Astrocyte (in vitro differentiated cells and primary cell): Measurements from ENCODE around the gene MYO16. TPM values are rescaled to one million over a fixed set of nuclear protein-coding genes. Genes with fewer than 3 reads are reported as not detected.

Experiments
- DNase-seq: peaks from one replicate; pipeline ENCODE4 v3.0.0-alpha.2; 2010; ENCODE audit warnings: low read depth
- FAIRE-seq: peaks from 2 replicates; lab custom pipeline; 2011; peaks lifted over from hg19 to GRCh38; lab: Jason Lieb, UNC
- H2AFZ ChIP-seq: 2 replicates; pipeline ENCODE4 v1.6.0; 2012; ENCODE audit warnings: low read depth, low read length, inconsistent platforms
- H3K27ac ChIP-seq: 2 replicates; pipeline ENCODE4 v1.5.1; 2011; ENCODE audit warnings: low read depth, low read length, inconsistent platforms
- H3K27me3 ChIP-seq: 2 replicates; pipeline ENCODE4 v1.6.0; 2011; ENCODE audit warnings: low read length, inconsistent platforms; ENCODE audit not compliant: insufficient read depth
- H3K36me3 ChIP-seq: 2 replicates; pipeline ENCODE4 v1.5.1; 2011; ENCODE audit warnings: low read length, inconsistent platforms; ENCODE audit not compliant: insufficient read depth
- H3K4me1 ChIP-seq: 2 replicates; pipeline ENCODE4 v1.5.1; 2011; ENCODE audit warnings: low read length, inconsistent platforms; ENCODE audit not compliant: insufficient read depth
- H3K4me2 ChIP-seq: 2 replicates; pipeline ENCODE4 v1.6.0; 2012; ENCODE audit warnings: low read length, inconsistent platforms
- H3K4me3 ChIP-seq: 2 replicates; pipeline ENCODE4 v1.5.1; 2011; ENCODE audit warnings: low read depth, mild to moderate bottlenecking, low read length, inconsistent platforms; ENCODE audit not compliant: insufficient read depth
- H3K79me2 ChIP-seq: 2 replicates; pipeline ENCODE4 v1.6.0; 2012; ENCODE audit warnings: mild to moderate bottlenecking, low read length, inconsistent platforms; ENCODE audit not compliant: insufficient read depth
- H3K9ac ChIP-seq: 2 replicates; pipeline ENCODE4 v1.6.0; 2012; ENCODE audit warnings: mild to moderate bottlenecking, low read length, inconsistent platforms
- H3K9me3 ChIP-seq: 2 replicates; pipeline ENCODE4 v1.5.1; 2012; ENCODE audit warnings: low read depth, mild to moderate bottlenecking, low read length, inconsistent platforms; ENCODE audit not compliant: insufficient read depth
- H4K20me1 ChIP-seq: 2 replicates; pipeline ENCODE4 v1.6.0; 2012; ENCODE audit warnings: low read length, inconsistent platforms; ENCODE audit not compliant: insufficient read depth
- H3K27ac Mint-ChIP-seq: one replicate; pipeline ENCODE4 v1.8.0; 2021; ENCODE audit warnings: mild to moderate bottlenecking, mixed read lengths; ENCODE audit not compliant: unreplicated experiment
- H3K27me3 Mint-ChIP-seq: one replicate; pipeline ENCODE4 v1.8.0; 2021; ENCODE audit warnings: low read depth, mixed read lengths; ENCODE audit not compliant: unreplicated experiment
- H3K36me3 Mint-ChIP-seq: one replicate; pipeline ENCODE4 v1.8.0; 2021; ENCODE audit warnings: low read depth, mixed read lengths; ENCODE audit not compliant: unreplicated experiment
- H3K4me1 Mint-ChIP-seq: one replicate; pipeline ENCODE4 v1.8.0; 2021; ENCODE audit warnings: low read depth, mixed read lengths; ENCODE audit not compliant: unreplicated experiment
- H3K4me3 Mint-ChIP-seq: one replicate; pipeline ENCODE4 v1.8.0; 2021; ENCODE audit warnings: mild to moderate bottlenecking, moderate library complexity, mixed read lengths; ENCODE audit not compliant: unreplicated experiment
- H3K9me3 Mint-ChIP-seq: one replicate; pipeline ENCODE4 v1.8.0; 2021; ENCODE audit warnings: mild to moderate bottlenecking, mixed read lengths; ENCODE audit not compliant: unreplicated experiment
- CTCF ChIP-seq: IDR thresholded peaks from 2 replicates; pipeline ENCODE4 v1.5.1; 2011; ENCODE audit warnings: low read depth, mild to moderate bottlenecking, inconsistent platforms, low read length, moderate library complexity; ENCODE audit not compliant: insufficient read depth
- EZH2 ChIP-seq: IDR thresholded peaks from 2 replicates; pipeline ENCODE4 v1.6.1; 2012; ENCODE audit warnings: mild to moderate bottlenecking, low read length, inconsistent platforms; ENCODE audit not compliant: insufficient read depth
- total RNA-seq: library from RNA; stranded (reverse); gene quantifications from 2 replicates; pipeline ENCODE4 v1.2.1, GENCODE V29; 2021

Gene MYO16
- total RNA-seq, 1 donor from 2014 or later: 0.14 TPM

DNA sequence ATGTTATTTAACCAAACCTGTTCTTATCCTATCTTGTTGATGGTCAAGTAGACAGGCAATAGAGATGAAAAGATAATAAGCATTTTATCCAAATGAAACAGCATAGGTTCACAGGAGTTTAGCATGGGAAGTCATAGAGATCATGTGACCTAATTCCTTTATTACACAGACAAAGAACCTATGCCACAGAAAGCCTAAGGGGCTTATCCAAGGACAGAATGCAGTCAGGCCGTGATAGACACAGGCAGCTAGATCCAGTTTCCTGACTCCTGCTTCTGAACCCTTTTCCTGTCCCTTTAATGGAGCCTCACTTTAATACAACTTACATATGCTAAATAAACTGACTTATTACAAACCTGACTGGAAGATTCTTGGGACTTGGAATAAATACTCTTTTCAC lies 624.9 kb downstream of the MYO16 start:
- H3K27me3 ChIP-seq: no peaks in the 10 kb centered on the region
- Mint-ChIP-seq H3K4me3 (no peak overlapping the region), H3K4me1 (peaks cover 34% of the 10 kb centered on the region), H3K36me3 (no peaks in the 10 kb centered on the region), H3K9me3 (no peaks in the 10 kb centered on the region), H3K27ac (no peak overlapping the region), H3K27me3 (no peaks in the 10 kb centered on the region)
- H3K4me1 ChIP-seq: peaks cover 14% of the 10 kb centered on the region
- H3K9ac ChIP-seq: no peak overlapping the region
- no peak overlapping the region for H3K4me2 ChIP-seq
- no peak overlapping the region for H3K4me3 ChIP-seq
- no peaks in the 10 kb centered on the region for H3K79me2 ChIP-seq
- FAIRE-seq: no peak
- H3K9me3 ChIP-seq: no peaks in the 10 kb centered on the region
- TF ChIP-seq EZH2: no peak
- TF ChIP-seq CTCF: no peak
- H3K27ac ChIP-seq: no peak overlapping the region
- no peak for DNase-seq
- H3K36me3 ChIP-seq: no peaks in the 10 kb centered on the region
- H2AFZ ChIP-seq: peak overlapping the region; percentile 19
- no peaks in the 10 kb centered on the region for H4K20me1 ChIP-seq

DNA sequence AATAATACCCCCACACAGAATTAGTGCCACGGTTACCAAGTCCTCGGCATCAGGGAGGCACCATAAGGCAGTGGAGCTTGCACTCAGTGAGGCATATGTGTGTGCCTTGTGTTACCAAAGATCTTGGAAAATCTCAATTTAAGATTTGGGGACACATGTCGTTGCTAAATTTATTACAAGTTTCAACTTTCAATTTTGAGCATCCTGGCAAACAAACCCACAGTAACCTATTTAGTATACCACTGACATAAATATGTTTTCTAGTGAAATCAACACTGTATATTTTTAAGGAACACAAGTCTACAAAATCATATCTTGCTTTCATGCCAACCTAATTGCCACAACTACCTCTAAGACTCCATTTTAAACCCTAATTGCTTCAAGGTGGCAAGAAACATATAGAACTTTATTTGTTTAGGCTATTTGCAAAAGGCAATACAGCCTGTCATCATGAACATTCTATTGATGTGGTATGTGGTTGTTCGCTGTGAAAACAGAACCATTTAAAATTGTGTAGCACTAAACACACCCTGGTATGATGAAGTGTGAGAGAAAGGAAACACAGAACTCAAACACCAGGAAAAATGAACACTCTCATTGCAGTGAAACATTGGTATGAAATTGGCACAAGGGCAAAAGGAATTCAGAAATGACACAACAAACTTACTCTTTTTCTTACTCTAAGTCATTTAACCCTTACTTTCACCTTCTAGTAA lies 625.9 kb downstream of the MYO16 start:
- H3K27me3 ChIP-seq: no peaks in the 10 kb centered on the region
- no peak overlapping the region for H3K4me2 ChIP-seq
- no peaks in the 10 kb centered on the region for H3K79me2 ChIP-seq
- H3K4me1 Mint-ChIP-seq: peaks cover 34% of the 10 kb centered on the region
- no peak overlapping the region for H3K9ac ChIP-seq
- no peaks in the 10 kb centered on the region for H3K9me3 ChIP-seq
- no peak overlapping the region for H2AFZ ChIP-seq
- no peaks in the 10 kb centered on the region for H3K36me3 Mint-ChIP-seq
- H3K9me3 Mint-ChIP-seq: no peaks in the 10 kb centered on the region
- no peak overlapping the region for H3K4me3 Mint-ChIP-seq
- TF ChIP-seq EZH2 (no peak), CTCF (no peak)
- no peak overlapping the region for H3K4me3 ChIP-seq
- H4K20me1 ChIP-seq: no peaks in the 10 kb centered on the region
- peaks cover 14% of the 10 kb centered on the region for H3K4me1 ChIP-seq
- H3K27me3 Mint-ChIP-seq: no peaks in the 10 kb centered on the region
- H3K36me3 ChIP-seq: no peaks in the 10 kb centered on the region
- no peak overlapping the region for H3K27ac ChIP-seq
- no peak overlapping the region for H3K27ac Mint-ChIP-seq
- DNase-seq (no peak), FAIRE-seq (peak; percentile 64)
